Measurements from ENCODE around the gene CRX.
A peak's percentile ranks its signal among the peaks of the same experiment; 100 is the strongest.
"Not testable (repeated sequence)": the region's sequence is repeated elsewhere in the genome, so short reads cannot be mapped to it uniquely, and the experiment has no call there.

CRX gene

DNA sequence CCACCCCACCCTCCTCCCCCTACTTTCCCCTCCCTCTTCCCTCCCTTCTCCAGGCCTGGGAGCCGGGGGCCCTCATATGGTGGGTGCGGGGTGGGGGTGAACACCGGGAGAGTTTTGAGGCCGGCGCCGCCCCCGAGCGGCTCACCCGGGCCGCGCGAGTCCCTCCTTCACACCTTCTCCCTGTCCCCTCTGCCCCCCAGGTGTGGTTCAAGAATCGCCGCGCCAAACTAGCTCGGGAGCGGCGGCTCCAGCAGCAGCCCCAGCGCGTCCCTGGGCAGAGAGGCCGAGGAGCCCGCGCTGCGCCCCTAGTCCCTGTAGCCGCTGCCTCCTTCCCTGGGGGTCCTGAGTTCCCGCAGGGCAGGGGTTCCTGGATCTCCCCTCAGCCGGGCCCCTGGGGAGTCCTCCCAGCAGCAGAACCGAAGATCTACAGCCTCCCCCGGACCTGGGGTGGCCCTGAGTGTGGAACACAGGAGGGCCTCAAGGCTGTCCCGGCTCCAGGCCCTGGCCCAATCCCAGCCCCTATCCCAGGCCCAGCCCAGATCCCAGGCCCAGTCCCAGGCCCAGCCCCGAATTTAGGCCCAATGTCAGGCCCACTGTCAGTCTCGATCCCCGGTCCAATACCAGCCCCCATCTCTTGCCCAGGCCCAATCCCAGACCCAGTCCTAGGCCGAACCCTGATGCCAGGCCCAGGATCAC lies 39.0 kb downstream of the CRX start:
- DNase-seq = no peak

DNA sequence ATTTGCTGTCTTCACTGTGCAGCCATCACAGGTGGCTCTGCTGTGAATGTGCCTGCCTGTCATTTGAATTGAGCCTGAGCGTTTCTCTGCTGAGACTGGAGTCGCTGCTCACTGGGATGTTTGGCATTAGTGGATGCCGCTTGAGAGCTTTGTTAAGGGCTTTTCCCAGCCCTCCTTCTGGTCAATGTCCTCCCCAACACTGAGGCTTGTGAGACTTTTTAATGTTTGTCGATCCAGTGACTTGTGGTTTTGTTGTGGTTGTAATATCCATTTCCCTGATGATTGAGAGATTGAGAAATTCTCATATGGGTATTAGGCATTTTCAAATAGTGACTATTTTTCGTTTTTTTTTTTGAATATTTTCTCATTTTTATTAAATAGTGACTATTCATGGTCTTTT lies 39.9 kb downstream of the CRX start:
- no peak for DNase-seq

DNA sequence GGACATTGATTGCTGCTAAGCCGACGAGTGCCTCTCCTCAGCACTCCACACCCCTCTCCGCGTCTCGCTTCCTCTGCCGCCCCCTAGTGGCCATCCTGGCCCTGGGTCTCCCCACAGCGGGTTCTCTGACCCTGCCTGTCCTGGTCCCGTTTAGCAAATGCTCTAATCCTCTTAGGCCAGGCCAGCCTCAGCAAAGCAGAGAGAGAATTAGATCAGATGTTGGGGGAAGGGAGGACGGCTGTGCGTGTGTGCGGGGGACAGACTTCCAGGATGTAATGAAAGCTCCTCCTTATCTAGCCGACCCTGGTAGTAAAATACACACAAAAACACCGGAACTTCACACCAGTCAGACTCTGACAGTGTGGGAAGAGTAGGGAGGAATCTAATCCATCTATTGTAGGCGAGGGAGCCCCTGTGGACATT lies 41.8 kb downstream of the CRX start:
- DNase-seq = peak; percentile 45

DNA sequence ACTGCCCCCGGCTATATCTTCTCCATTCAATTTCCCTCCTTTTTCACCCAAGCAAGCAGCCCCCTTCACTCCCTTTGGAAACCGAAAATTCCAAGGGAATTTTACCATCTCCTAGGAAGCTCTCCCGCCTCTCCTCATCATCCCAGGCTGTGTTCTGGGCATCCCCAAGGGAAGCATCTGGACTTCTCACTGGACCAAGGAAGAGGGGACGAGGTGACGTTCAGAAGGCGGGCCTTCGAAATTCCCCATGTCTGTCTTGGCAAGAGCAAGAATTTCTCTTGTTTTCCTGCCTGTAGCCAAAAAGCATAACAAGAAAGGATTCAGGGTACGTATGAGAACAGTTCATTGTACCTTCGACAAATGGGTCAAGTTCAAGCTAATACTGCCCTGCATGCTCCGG lies 43.4 kb downstream of the CRX start:
- DNase-seq = no peak

DNA sequence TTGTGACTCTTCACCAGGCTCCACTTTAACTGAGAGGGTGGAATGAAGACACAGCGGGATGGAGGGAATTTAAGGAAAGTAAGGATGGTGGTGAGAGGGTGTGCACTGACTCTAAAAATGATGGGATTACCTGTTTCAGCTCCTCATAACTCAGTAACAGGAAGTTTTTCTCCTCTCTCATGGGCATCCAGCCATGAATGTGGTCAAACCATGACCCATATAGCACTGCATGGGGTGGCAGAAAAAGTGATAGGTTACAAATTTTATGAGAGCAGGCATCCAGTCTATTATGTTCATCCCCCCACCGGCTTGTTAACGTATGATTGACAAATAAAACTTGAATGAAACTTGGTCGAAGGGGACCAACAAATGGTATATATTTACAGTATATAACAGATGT lies 57.2 kb downstream of the CRX start:
- no peak for DNase-seq

DNA sequence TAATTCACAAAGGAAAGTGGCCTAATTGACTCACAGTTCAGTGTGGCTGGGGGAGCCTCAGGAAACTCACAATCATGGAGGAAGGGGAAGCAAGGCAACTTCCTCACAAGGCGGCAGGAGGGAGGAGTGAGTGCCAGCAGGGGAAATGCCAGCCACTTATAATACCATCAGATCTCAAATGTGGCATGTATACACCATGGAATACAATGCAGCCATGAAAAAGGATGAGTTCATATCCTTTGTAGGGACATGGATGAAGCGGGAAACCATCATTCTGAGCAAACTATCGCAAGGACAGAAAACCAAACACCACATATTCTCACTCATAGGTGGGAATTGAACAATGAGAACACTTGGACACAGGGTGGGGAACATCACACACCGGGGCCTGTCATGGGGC lies 57.6 kb downstream of the CRX start:
- not testable (repeated sequence) for DNase-seq

DNA sequence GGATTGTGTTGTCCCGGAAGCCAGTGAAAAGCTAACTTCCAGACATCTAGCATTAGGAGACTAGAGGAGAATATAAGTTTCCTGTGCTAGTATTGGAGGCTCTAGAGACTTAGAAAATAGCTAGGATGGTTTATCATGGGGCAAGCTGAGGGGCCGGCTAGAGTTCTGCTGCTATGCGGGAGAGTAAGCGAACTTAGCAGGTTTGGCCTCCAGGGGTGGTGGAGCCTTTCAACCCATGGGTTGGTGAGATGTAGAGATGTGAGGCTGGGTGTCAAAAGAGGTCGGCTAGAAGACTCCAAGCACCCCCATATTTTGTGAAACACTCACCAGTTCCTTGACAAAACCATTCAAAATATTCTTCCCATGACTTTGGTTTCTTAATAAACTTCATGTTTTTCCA lies 60.0 kb downstream of the CRX start:
- DNase-seq = no peak

DNA sequence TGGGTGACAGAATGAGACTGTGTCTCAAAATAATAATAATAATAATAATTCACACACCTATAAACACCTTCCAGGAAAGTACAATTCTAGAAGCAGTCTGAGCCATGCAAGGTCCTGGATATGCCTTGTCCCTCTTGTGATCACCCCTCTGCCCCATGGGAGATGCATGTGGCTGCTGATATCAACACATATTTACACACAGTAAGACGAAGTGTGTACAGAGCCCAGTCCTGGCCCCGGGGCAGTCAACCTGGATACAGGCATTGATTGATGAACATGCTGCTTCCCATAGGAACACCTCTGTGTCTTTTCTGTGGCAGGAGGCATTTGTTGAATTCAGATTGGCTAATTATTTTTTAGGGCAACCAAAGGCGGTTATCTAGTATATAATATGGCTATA lies 61.2 kb downstream of the CRX start:
- DNase-seq = no peak

DNA sequence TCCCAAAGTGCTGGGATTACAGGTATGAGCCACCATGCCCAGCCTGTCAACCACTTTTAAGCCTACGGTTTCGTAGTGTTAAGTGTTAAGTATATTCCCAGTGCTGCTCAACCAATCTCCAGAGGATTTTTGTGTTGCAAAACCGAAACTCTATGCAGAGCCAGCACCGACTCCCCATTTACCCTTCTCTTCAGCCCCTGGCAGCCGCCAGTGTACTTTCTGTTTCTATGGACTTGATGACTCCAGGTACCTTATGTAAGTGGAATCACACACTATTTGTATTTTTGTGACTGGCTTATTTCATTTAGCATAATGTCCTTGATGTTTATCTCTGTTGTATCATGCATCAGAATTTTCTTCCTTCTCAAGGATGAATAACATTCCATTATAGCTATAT lies 63.3 kb downstream of the CRX start:
- no peak for DNase-seq

DNA sequence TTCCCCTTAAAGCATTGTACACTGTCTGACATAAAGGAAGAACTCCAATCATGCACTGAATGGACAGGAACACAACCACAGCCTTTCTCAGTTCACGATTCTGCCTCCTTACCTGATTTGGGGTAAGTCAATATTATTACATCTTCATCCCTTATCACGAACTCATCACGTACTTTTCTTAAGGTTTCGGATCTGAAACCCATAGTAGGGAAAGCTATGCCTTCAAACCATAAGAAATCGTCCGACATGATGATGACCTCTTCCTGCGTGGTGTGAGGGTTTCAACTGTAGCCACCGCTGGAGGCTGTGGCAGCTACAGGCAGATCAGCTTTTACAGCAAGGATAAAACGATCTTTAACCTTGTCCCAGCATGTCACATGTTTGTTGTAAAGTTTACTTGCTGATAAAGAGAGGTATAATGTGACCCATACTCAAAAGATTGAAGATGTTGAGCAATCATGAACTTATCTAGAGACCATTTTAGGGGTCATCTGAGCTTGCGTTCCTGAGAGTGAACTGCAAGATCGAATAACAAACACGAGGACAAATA lies 64.3 kb downstream of the CRX start, which contains the start of gene SULT2A1:
SULT2A1 (minus strand) TSS at position 306 of the 550 bp plus-strand sequence; CDS start at position 248, 58 bp downstream.
- DNase-seq = no peak

DNA sequence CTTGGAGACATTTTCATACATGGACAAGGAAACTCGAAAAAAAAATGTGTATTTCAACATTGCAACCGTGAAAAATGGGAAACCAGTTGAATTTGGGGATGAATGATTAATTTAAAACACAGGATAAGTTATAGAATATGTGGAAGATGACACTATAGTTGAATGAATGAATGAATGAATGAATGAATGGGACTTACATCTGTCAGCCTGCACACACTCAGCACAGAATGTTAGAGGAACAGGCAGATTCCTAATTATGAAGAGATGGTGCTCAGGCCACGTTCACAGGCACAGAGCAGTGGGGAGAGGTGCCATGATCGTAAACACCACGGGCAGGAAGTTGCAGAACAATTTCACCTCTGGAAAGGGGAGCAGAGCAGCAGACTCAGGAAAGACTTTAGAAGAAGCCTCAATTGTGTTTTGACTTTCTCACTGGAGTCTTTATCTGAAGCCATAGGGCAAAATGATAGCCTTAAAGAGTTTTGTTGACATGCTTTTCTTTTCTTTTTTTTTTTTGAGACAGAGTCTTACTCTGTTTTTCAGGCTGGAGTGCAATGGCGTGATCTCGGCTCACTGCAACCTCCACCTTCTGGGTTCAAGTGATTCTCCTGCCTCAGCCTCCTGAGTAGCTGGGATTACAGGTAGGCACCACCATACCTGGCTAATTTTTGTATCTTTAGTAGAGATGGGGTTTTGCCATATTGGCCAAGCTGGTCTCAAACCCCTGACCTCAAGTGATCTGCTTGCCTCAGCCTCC lies 69.3 kb downstream of the CRX start:
- DNase-seq = no peak

DNA sequence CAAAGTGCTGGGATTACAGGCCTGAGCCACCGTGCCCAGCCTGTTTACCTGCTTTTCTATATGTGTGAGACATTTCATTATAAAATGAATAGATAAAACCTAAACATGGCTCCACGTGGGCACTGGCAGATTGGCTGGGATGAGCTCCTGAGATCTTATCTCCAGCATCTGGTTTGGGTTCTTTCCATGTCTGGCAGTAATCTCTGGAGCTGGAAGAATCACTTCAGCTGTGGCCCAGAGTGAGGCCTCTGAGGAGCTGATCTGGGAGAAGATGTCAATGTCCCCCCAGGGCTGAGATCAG lies 69.8 kb downstream of the CRX start:
- no peak for DNase-seq

DNA sequence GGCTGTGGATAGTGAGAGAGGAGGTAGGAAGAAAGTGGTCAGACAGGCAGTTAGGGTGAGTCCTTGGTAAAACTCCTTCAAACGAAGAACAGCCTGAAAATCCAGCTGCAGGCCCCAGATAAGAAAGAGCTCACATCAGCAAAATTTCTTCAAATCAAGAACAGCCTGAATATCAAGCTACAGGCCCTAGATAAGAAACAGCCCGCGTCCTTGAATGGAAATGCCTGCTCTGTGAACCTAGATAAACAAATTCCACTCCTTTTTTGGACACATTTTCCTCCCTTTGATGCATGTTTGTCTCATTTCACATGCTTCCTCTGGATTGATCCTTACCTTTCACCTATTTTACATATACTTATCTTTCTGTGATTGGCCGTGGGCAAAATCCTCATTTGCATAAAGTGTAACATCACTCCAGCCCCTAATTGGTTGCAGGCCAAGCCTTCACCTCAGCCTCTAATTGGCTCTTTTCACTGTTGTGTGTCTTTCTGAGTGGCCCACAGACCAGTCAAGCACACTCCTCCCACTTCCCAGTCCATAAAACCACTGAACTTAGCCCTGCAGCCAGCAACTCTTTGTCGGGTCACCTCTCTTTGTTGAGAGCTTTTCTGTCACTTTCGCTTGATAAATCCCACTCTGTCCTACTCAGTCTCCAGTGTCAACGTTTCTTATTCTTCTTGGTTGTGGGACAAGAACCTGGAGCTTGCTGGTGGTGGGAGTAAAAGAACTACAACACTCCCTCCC lies 70.4 kb downstream of the CRX start:
- DNase-seq = no peak
